SK-N-SH (cell line): Measurements from ENCODE around the gene TAOK3. TPM values are rescaled to one million over a fixed set of nuclear protein-coding genes. Genes with fewer than 3 reads are reported as not detected.

ENCODE experiments used
- CTCF ChIA-PET: fragments of 300-600, 350-600 bp; formaldehyde crosslinking; extraction: SDS; loops from one replicate; lab custom pipeline; 2021; lab: Yijun Ruan, JAX
- POLR2A ChIA-PET: fragments of 350-600 bp; sonication (Branson Sonifier 250); formaldehyde crosslinking; extraction: SDS; loops from one replicate; lab custom pipeline; 2020; ENCODE audit warnings: antibody characterized with exemption, inconsistent platforms; lab: Yijun Ruan, JAX
- DNase-seq: peaks from one replicate; pipeline ENCODE4 v3.0.0; 2012
- H2AFZ ChIP-seq: fragments of 200-600 bp; sonication (generic); 2 replicates; pipeline ENCODE4 v1.8.1; 2016; ENCODE audit warnings: antibody characterized with exemption, mild to moderate bottlenecking, low read depth
- H3F3A ChIP-seq: fragments of 200-600 bp; sonication (generic); replicated peaks from 2 replicates; pipeline ENCODE3; 2016; ENCODE audit warnings: antibody characterized with exemption, mild to moderate bottlenecking; ENCODE audit not compliant: insufficient read depth
- H3K27ac ChIP-seq, 2 experiments: fragments of 200-500 bp in 1 of 2; fragments of 200-600 bp in 1 of 2; sonication (Bioruptor generic) in 1 of 2; sonication (generic), shearing (Covaris generic) in 1 of 2; 2 replicates each; pipeline versions ENCODE4 v1.5.1 to v1.6.1; 2014 to 2016; ENCODE audit warnings: low read depth in 2 of 2, inconsistent platforms in 1 of 2, low read length in 1 of 2, mild to moderate bottlenecking in 1 of 2, mixed read lengths in 1 of 2
- H3K27me3 ChIP-seq: fragments of 200-600 bp; sonication (generic), shearing (Covaris generic); 2 replicates; pipeline ENCODE4 v1.6.1; 2016; ENCODE audit warnings: mixed run types; ENCODE audit not compliant: insufficient read depth
- H3K36me3 ChIP-seq, 2 experiments: fragments of 200-500 bp in 1 of 2; fragments of 200-600 bp in 1 of 2; sonication (Bioruptor generic) in 1 of 2; sonication (generic) in 1 of 2; replicated peaks in 1 of 2; 2 replicates each; pipeline versions ENCODE3 to v1.5.1; 2014 to 2016; ENCODE audit warnings: low read length in 1 of 2, mild to moderate bottlenecking in 1 of 2; ENCODE audit not compliant: insufficient read depth in 2 of 2, control insufficient read depth in 1 of 2
- H3K4me1 ChIP-seq, 2 experiments: fragments of 200-500 bp in 1 of 2; fragments of 200-600 bp in 1 of 2; sonication (Bioruptor generic) in 1 of 2; sonication (generic), shearing (Covaris generic) in 1 of 2; 2 replicates each; pipeline versions ENCODE4 v1.5.1 to v1.6.1; 2014 to 2016; ENCODE audit warnings: low read depth in 1 of 2, low read length in 1 of 2, mixed run types in 1 of 2; ENCODE audit not compliant: insufficient read depth in 2 of 2, control insufficient read depth in 1 of 2
- H3K4me2 ChIP-seq: fragments of 200-600 bp; sonication (generic), shearing (Covaris generic); 2 replicates; pipeline ENCODE4 v1.6.1; 2017; ENCODE audit warnings: mixed run types
- H3K4me3 ChIP-seq, 2 experiments: fragments of 200-500 bp in 1 of 2; fragments of 200-600 bp in 1 of 2; sonication (Bioruptor generic) in 1 of 2; sonication (generic), shearing (Covaris generic) in 1 of 2; 2 replicates each; pipeline versions ENCODE4 v1.5.1 to v1.8.1; 2014 to 2016; ENCODE audit warnings: low read depth in 2 of 2, inconsistent platforms in 1 of 2, low read length in 1 of 2, mild to moderate bottlenecking in 1 of 2, mixed read lengths in 1 of 2, moderate library complexity in 1 of 2
- H3K79me2 ChIP-seq: fragments of 200-600 bp; sonication (generic); 2 replicates; pipeline ENCODE4 v1.8.1; 2017; ENCODE audit warnings: mild to moderate bottlenecking; ENCODE audit not compliant: insufficient read depth
- H3K9ac ChIP-seq: fragments of 200-600 bp; sonication (generic); 2 replicates; pipeline ENCODE4 v1.6.1; 2017; ENCODE audit warnings: mixed run types
- H3K9me2 ChIP-seq: fragments of 200-600 bp; sonication (generic); 2 replicates; pipeline ENCODE4 v1.6.1; 2017; ENCODE audit warnings: mixed run types
- H3K9me3 ChIP-seq: fragments of 200-600 bp; sonication (generic); 2 replicates; pipeline ENCODE4 v1.6.1; 2017; ENCODE audit warnings: mixed run types, mild to moderate bottlenecking, moderate library complexity
- H4K20me1 ChIP-seq: fragments of 200-600 bp; sonication (generic); 2 replicates; pipeline ENCODE4 v1.6.1; 2017; ENCODE audit warnings: mild to moderate bottlenecking, mixed run types; ENCODE audit not compliant: insufficient read depth
- EP300 ChIP-seq, 2 experiments: IDR thresholded peaks; 2 replicates each; pipeline versions ENCODE4 v1.4.0 to v1.6.1; 2012; ENCODE audit warnings: borderline replicate concordance in 1 of 2, low read depth in 1 of 2, low read length in 1 of 2
- FOXM1 ChIP-seq: IDR thresholded peaks from 2 replicates; pipeline ENCODE4 v1.4.0; 2012; ENCODE audit warnings: low read depth, mild to moderate bottlenecking
- GATA2 ChIP-seq: sonication (generic); formaldehyde crosslinking; IDR thresholded peaks from 2 replicates; pipeline ENCODE4 v1.5.0; 2020; ENCODE audit warnings: mild to moderate bottlenecking, missing genetic modification reagents
- MEF2A ChIP-seq: IDR thresholded peaks from 2 replicates; pipeline ENCODE4 v1.4.0; 2012; ENCODE audit warnings: low read depth, borderline replicate concordance
- NFIC ChIP-seq: IDR thresholded peaks from 2 replicates; pipeline ENCODE4 v1.4.0; 2012; ENCODE audit warnings: borderline replicate concordance
- POLR2AphosphoS5 ChIP-seq: IDR thresholded peaks from 2 replicates; pipeline ENCODE4 v1.6.1; 2012; ENCODE audit warnings: low read depth, low read length
- RFX5 ChIP-seq: IDR thresholded peaks from 2 replicates; pipeline ENCODE4 v1.6.1; 2012; ENCODE audit warnings: mild to moderate bottlenecking, improper control_type of control experiment, low read length
- TAF1 ChIP-seq: IDR thresholded peaks from 2 replicates; pipeline ENCODE4 v1.6.1; 2012; ENCODE audit warnings: low read depth, mild to moderate bottlenecking, low read length, moderate library complexity, borderline replicate concordance
- YY1 ChIP-seq: IDR thresholded peaks from 2 replicates; pipeline ENCODE4 v1.4.0; 2012; ENCODE audit warnings: low read depth, mild to moderate bottlenecking
- ZBTB33 ChIP-seq: IDR thresholded peaks from 2 replicates; pipeline ENCODE4 v1.4.0; 2012; ENCODE audit warnings: low read depth, borderline replicate concordance
- WGBS: methylation state at CpG from one replicate; pipeline ENCODE4 v1.1.6; 2017; ENCODE audit warnings: low lambda C conversion rate; 5-methylcytosine and 5-hydroxymethylcytosine counted together
- polyA plus RNA-seq, 3 experiments: library from polyadenylated mRNA; depleted of rRNA; stranded (reverse); fragments of >200 nt; gene quantifications; 2 replicates each; pipeline ENCODE4 v1.2.3, GENCODE V29; 2012
- TF ChIP-seq, protein P1 (sequence below): IDR thresholded peaks from 2 replicates; pipeline ENCODE4 v1.6.1; 2012; ENCODE audit warnings: mild to moderate bottlenecking, low read depth, low read length, moderate library complexity
- TF ChIP-seq, protein P2 (sequence below): fragments of 200-600 bp; sonication (generic); IDR thresholded peaks from 2 replicates; pipeline ENCODE4 v1.6.1; 2017; ENCODE audit warnings: antibody characterized with exemption, mild to moderate bottlenecking, moderate library complexity
- TF ChIP-seq, protein P3 (sequence below): IDR thresholded peaks from 2 replicates; pipeline ENCODE4 v1.4.0; 2012; ENCODE audit warnings: low read depth, borderline replicate concordance
- TF ChIP-seq, protein P4 (sequence below): fragments of 150-350 bp; IDR thresholded peaks from 2 replicates; pipeline ENCODE4 v1.6.1; 2017; ENCODE audit warnings: antibody characterized with exemption, low read length, low read depth, borderline replicate concordance
- TF ChIP-seq, protein P5 (sequence below): IDR thresholded peaks from 2 replicates; pipeline ENCODE4 v1.4.0; 2012; ENCODE audit warnings: low read depth

Gene TAOK3
- polyA plus RNA-seq, 1 of the 3 experiments (the other 2 are of a cell fraction), result 18.1 TPM

GRCh38 chr12:118355843-118356242 lies 16.9 kb downstream of the TAOK3 start:
- Histone ChIP-seq H3K27me3 (no peaks in the 10 kb centered on the region), H3F3A (peaks cover 46% of the 10 kb centered on the region), H3K9me2 (no peaks in the 10 kb centered on the region), H3K79me2 (peaks cover 77% of the 10 kb centered on the region), H3K4me2 (peak overlapping the region; percentile 74), H3K27ac (peak overlapping the region; percentile 8 to 96; a peak in 2 of 4 replicates), H3K36me3 (no peaks in the 10 kb centered on the region), H3K4me3 (no peak overlapping the region; a peak in 1 of 4 replicates), H4K20me1 (no peaks in the 10 kb centered on the region), H2AFZ (no peak overlapping the region; the same call in 1 of the 2 replicates), H3K9me3 (no peaks in the 10 kb centered on the region), H3K4me1 (peaks cover 4 to 43% of the 10 kb centered on the region in 2 experiments; a peak in 3 of 4 replicates), H3K9ac (no peak overlapping the region; the same call in 1 of the 2 replicates)
- ChIA-PET POLR2A (no interaction called here), CTCF (interaction anchor here (0.7 kb wide), 1 partner anchor 172 kb away, joined by 3 read pairs; no protein-coding TSS in a partner anchor)
- DNase-seq, result no peak
- 95% methylated on average over 1 of the region's 1 CpG for WGBS
- TF ChIP-seq GATA2 (CRISPR knock-in tag) (no peak), EP300 (IDR thresholded peaks at IDR 0.05; ENCODE audit: borderline replicate concordance in 1 of 2, low read depth in 1 of 2, low read length in 1 of 2) (no peak), NFIC (no peak), TAF1 (no peak), YY1 (no peak), POLR2AphosphoS5 (no peak), ZBTB33 (no peak), FOXM1 (no peak), MEF2A (no peak), RFX5 (no peak)
- TF ChIP-seq, protein P1, sequence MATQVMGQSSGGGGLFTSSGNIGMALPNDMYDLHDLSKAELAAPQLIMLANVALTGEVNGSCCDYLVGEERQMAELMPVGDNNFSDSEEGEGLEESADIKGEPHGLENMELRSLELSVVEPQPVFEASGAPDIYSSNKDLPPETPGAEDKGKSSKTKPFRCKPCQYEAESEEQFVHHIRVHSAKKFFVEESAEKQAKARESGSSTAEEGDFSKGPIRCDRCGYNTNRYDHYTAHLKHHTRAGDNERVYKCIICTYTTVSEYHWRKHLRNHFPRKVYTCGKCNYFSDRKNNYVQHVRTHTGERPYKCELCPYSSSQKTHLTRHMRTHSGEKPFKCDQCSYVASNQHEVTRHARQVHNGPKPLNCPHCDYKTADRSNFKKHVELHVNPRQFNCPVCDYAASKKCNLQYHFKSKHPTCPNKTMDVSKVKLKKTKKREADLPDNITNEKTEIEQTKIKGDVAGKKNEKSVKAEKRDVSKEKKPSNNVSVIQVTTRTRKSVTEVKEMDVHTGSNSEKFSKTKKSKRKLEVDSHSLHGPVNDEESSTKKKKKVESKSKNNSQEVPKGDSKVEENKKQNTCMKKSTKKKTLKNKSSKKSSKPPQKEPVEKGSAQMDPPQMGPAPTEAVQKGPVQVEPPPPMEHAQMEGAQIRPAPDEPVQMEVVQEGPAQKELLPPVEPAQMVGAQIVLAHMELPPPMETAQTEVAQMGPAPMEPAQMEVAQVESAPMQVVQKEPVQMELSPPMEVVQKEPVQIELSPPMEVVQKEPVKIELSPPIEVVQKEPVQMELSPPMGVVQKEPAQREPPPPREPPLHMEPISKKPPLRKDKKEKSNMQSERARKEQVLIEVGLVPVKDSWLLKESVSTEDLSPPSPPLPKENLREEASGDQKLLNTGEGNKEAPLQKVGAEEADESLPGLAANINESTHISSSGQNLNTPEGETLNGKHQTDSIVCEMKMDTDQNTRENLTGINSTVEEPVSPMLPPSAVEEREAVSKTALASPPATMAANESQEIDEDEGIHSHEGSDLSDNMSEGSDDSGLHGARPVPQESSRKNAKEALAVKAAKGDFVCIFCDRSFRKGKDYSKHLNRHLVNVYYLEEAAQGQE, result no peak
- TF ChIP-seq, protein P2, sequence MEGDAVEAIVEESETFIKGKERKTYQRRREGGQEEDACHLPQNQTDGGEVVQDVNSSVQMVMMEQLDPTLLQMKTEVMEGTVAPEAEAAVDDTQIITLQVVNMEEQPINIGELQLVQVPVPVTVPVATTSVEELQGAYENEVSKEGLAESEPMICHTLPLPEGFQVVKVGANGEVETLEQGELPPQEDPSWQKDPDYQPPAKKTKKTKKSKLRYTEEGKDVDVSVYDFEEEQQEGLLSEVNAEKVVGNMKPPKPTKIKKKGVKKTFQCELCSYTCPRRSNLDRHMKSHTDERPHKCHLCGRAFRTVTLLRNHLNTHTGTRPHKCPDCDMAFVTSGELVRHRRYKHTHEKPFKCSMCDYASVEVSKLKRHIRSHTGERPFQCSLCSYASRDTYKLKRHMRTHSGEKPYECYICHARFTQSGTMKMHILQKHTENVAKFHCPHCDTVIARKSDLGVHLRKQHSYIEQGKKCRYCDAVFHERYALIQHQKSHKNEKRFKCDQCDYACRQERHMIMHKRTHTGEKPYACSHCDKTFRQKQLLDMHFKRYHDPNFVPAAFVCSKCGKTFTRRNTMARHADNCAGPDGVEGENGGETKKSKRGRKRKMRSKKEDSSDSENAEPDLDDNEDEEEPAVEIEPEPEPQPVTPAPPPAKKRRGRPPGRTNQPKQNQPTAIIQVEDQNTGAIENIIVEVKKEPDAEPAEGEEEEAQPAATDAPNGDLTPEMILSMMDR, result no peak
- TF ChIP-seq, protein P3, sequence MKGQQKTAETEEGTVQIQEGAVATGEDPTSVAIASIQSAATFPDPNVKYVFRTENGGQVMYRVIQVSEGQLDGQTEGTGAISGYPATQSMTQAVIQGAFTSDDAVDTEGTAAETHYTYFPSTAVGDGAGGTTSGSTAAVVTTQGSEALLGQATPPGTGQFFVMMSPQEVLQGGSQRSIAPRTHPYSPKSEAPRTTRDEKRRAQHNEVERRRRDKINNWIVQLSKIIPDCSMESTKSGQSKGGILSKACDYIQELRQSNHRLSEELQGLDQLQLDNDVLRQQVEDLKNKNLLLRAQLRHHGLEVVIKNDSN, result no peak
- TF ChIP-seq, protein P4, sequence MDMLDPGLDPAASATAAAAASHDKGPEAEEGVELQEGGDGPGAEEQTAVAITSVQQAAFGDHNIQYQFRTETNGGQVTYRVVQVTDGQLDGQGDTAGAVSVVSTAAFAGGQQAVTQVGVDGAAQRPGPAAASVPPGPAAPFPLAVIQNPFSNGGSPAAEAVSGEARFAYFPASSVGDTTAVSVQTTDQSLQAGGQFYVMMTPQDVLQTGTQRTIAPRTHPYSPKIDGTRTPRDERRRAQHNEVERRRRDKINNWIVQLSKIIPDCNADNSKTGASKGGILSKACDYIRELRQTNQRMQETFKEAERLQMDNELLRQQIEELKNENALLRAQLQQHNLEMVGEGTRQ, result no peak
- TF ChIP-seq, protein P5, sequence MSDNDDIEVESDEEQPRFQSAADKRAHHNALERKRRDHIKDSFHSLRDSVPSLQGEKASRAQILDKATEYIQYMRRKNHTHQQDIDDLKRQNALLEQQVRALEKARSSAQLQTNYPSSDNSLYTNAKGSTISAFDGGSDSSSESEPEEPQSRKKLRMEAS, result no peak
